Measurements from ENCODE around the gene FNDC3B.

The FNDC3B gene

DNA sequence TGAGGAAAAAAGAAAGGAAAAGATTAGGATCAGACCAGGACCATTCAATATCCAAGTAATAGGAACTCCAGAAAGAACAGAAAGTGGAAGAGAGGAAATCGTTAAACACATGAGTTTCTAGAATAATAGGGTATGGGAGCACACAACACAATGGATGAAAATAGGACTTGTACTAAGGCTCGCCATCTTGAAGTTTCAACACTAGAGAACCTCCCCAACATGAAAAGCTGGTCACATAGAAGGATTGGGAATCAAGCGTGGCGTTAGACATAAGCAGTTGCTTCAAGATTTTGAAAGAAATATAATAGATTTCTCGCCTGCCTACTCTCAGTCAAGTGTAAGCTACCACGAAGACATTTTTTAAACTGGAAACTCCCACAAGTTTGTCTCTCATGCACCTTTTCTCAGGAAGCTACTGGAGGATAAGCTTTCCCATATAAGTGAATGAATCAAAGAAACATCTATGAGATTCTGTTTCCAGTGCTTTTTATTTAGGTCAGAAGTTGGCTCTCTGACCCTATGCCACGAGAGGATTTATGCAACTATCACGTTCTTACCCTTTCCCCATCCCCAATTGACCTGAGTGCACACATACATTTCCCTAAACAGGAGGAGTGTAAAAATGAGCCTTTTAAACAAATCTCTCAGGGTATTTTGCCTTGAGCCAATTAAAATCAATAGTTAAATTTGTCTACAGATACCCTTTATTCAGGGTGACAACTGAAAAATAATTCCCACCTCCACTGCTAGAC is 363.7 kb downstream of the FNDC3B start:
- DNase-seq (ENCODE audit: low read depth), result no peak

DNA sequence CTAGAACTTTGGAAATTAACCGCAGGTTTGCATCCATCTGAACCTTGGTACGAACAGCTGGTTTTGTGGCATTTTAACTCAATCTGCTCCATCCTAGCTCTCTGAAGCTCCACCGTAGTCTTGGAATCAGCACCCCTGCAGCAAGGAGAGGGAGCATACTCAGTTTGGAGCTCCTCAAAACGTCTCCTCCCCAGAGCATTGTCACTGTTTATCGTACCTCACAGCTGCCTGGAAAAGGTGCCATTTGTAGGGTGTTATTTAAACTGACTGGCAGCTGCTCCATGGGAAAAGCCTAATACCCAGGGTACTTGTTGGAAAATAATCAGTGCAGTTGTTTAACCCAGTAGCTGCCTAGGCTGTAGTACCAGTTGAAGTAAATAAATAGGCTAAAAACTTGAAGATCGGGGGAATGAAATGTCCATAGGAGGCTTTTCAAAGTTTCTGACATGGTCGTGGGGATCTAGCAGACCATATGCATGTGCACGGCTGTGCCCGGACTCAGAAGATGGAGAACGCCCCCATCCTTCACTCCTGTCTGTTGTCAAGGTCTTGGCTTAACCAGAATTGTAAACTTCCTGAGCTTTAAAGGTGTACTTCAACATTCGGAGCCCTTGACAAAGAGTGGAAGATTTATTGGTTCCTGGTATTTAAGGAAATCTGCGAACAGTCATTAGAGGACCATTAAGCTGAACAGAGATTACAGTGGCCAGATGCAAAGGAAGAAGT is 365.0 kb downstream of the FNDC3B start:
- no peak for DNase-seq (ENCODE audit: low read depth)

DNA sequence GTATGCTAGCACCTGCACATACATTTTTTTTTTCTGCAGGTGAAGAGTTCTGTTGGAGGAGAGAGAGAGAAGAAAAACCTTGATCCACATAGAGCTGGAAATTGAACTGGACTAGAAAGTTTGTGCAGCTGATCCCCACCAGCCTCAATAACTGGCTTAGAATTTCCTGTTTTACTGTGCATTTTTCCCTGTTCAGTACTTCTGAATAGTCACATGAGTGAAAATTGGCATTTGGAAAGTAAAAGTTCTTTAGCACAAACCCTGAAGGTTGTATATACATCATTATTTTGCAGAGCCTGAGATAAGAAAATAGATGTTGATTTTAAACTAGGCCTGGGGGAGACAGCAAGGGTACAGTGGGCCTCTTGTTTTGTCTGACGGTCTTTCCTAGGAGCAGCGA is 366.5 kb downstream of the FNDC3B start:
- DNase-seq (ENCODE audit: low read depth), result no peak

DNA sequence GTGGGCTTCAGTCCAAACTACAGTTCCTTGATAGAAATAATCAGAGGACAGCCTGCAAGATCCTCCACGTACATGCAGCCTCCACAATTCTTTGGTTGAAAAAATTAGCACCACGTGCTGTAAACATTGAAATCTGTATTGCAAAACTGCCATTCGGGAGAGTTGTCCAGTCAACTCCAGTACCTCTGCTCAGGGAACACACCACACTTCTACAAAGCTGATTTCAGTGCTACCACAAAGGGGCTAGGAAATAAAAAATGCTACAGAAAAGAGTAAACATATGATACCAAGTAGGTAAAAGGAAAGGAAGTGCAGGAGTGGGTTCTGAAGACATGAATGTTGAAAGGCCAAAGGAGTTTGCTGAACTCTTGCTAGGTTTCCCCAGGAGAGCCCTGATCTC is 368.5 kb downstream of the FNDC3B start:
- DNase-seq (ENCODE audit: low read depth), result no peak

DNA sequence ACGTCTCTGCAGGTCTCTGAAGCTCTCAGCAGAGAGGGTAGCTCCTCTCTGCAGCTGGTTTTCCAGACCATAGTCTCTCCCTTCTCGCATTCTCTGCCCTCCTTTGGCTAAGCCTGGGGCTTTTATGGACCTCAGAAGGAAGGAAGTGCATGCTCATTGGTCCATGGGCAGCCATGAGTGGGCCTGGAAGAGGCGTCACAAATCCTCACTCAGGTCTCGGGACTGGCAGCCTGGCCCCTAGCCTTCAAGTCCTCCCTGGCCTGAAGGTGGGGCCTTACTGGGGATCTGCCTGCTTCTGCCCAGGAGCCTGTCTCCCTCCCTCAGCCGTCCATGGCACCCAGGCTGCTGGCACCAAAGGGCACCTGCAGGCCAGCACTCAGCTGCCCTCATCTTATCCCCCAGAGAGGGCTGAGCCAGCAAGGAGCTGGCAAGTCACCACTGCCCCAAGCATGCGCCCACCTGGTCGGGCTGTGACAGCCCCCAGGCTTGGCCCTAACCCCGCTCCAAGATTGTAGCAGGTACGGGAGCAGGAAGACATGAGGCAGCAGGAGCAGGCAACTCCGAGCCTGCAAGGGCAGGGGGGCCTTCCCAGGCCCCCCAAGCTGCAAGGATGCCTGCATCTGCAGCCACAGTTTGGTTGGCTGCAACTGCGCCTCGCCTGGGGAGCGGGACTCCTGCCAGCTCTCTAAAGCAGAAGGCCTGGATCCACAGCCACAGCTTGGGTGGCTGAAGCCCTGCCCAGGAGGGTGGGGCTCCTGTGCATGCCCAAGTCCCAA is 371.5 kb downstream of the FNDC3B start:
- no peak for DNase-seq (ENCODE audit: low read depth)

DNA sequence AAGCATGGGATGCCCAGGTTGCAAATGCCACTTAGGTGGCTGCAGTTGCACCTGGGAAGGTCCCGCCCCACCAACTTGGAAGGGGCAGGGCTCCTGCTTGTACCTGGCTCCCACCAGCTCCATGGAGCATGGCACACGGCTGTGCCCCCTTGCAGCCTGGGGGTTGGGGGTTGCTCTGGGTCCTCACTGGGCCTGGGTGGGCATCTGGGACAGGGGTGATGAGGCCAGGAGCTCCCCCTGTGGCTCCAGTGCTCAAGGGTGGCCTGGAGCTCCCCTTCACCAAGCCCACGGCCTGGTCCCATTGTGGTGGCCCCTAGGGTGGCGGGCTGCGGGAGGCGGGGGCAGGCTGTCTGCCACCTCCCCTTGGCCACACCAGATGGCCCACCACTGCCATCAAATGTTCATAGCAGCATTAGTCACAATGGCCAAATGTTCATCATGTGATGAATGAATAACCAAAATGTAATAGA is 372.1 kb downstream of the FNDC3B start:
- no peak for DNase-seq (ENCODE audit: low read depth)

DNA sequence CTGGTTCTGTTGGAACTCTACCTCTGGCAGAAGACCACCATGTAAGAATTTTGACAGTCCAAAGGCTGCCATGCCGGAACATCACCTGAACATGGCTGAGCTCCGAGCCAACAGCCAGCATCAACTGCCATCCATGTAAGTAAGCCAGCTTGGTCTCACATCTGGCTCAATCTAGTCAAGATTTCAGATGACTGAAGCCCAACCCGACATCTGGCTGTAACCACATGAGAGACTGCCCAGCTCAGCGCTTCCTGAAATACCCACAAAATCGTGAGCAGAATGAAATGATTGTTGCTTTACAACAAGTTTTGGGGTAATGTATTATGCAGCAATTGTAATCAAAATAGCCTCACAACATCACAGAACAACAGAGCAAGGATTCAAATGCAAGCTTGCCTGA is 375.9 kb downstream of the FNDC3B start:
- DNase-seq (ENCODE audit: low read depth), result no peak

DNA sequence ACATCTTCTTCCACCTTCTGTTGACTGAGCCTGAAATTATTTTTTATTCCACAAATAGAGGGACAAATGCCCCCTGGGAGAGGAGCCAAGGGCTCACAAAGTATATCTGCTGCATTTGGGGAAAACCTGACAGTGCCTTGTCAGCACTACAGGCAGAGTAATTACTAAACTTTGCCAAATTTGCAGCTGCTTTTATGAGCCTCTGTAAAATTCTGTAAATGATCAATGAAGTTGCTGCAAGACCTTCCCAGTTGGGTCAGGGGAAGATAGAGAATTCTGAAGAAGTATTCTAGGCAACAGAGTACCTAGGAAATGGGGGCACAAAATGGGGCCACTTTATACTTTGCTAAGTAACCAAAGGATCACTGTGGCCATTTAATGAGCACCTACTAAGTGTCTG is 398.3 kb downstream of the FNDC3B start:
- DNase-seq (ENCODE audit: low read depth), result no peak

DNA sequence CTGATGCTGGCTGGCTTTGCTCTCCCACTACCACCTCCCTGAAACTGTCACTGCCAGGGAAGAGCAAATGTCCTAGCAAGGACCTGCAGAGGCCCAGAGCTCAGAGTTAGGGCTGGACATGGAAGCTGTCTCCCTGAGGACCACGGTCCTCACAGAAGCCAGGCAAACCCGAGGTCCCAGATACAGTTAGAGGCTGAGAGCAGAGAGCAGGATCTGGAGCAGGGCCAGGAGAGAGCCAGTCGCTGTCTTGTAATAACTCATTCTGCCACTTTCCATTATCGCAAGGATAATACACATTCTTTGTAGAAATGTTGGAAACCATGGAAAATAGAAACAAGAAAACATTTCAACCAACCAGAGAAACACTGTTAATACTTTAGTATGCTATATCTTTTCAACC is 398.8 kb downstream of the FNDC3B start:
- DNase-seq (ENCODE audit: low read depth), result no peak

DNA sequence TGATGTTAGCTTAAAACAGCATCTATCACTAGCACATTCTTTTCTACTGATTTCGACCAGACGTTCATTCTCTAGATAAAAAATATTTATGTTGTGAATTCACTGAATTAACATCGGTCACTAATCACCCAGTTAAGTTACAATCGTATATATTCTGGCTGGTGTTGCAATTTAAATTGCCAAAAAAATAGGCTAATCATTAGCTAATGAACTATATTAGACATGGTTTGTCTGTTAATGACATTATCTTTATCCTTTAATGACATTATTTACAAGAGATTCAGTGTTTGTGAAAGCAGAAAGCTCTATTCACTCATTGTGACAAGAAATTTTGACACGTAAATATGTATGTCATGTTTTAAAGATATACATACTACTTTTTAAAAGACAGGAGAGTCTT is 402.2 kb downstream of the FNDC3B start:
- DNase-seq (ENCODE audit: low read depth), result no peak

DNA sequence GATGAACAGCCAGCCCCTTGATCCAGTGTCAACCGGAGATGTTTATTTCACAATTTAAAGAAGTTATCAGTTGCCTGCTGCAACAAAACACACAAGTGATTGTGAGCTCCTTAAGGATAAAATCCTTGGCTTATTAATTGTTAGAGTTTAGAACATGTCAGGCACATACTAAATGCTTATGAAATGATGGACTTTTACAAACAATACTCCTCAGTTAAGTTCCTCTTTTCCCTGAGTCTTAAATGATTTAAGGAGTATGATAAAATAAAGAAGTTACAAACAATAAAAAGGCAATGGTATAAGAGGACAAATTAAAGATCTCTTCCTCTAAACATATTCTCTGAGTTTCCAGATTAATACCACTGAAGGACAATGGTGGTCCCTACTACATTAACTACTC is 403.2 kb downstream of the FNDC3B start:
- no peak for DNase-seq (ENCODE audit: low read depth)

DNA sequence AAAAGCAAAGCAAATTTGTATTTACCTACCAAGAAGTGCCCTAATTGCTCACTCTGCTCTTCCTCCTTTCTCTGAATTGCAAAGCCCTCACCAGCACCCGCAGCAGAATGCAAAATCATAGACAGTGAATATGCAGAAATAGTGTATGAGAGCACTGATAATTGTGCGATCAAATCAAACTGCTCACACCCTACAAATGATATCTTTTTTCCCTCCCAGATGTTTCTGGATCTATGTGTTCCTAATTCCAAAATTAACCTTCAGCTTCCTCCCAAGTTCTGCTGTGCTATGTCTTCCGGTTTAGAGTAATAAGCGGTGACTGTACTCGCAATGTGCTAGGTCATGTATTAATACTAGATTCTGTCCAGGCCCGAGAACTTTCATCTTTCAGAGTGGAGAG is 405.4 kb downstream of the FNDC3B start:
- DNase-seq (ENCODE audit: low read depth), result no peak

DNA sequence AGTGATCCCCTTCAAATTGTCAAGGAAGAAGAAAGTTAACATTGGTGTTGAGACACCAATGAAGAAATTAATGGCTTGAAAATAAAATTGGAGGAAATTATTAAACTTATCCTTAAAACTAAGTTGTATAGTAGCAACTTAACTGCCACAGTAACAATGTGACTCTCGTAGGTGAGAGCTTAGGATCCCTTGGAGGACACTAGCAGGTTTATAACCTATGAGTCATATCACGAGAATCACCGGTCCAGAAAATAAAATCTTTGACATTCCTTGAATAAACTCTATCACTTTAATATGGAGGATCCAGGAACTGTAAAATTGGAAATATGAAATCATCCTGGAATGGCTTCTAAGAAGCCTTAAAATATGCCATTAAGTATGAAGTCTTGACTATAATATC is 406.8 kb downstream of the FNDC3B start:
- DNase-seq (ENCODE audit: low read depth), result no peak

DNA sequence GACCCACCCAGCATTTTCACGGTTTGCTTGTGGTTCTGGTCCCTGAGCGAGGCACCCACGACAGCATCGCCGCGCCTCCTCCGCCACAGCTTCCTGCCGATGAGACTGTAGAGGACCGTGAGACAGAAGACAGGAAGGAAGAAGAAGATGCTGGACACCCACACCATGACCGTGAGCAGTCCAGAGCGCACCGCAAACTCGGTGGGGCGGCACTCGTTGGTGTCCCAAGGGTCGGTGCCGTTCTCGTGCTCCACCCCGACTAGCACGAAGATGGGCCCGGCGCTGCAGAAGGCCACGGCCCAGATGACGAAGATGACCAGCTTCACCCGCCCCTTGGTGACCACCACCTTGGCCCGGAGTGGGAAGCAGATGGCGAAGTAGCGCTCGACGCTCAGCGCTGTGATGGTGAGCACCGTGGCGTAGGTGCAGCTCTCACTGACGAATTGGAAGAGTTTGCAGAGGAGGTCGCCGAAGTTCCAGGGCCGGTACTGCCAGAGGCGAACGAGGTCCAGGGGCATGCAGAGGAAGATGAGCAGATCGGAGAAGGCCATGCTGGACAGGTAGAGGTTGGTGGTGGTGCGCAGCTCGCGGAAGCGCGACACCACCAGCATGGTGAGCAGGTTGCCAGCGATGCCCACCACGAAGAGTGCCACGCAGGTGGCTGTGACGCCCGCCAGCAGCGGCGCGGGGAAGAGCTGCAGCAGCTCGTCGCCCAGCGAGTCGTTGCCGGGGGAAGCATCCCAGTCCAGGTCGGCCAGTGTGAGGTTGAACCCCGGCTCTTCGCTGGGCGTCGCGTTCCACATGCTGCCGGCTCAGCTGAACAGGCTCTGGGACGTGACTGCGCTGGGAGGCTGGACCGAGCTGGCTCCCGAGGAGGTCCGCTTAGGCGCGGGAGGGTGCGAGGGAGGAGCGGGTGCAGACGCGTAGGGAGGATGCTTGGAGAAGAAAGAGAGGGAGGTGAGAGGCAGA is 408.5 kb downstream of the FNDC3B start, which contains the start of gene GHSR:
Gene GHSR (minus strand): TSS at position 846 of the 969 bp plus-strand sequence. CDS start 43 bp downstream, at position 803.
- DNase-seq (ENCODE audit: low read depth), result no peak

DNA sequence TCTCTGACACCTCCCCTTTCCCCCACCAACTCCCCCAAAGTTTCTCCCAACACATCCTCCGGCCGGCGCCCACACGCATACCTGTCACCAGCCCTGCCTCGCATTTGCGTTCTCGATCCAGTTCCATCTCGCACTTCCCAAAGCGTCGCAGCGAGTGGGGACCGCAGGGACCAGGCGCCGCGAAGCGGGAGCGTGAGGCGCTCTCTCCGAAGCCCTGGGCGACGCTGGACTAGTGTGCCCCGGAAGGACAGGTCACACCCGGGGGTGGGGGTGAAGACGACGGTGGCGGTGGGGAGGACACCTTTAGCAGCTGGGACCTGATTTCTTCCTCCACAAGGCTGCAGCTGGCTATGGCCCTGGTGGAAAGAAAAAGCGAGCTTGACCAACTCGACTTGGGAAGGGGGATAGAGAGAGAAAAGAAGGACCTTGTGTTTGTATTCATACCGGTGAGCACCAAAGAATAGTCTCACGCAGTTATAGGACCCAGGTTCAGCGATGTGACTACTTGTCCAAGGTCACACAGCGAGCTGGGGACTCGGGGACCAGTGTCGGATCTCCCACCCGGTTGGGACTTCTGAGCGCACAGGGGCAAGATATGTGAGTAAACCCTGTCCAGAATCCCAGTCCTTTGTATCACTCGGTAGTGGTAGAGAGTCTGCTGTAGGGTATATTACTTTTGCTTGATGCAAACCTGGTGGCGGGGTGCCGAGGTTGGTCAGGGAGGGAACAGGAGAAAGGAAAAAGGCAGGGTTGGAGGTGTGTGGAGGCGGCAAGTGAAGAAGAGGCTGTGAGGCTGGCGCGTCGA is 409.5 kb downstream of the FNDC3B start:
- no peak for DNase-seq (ENCODE audit: low read depth)

DNA sequence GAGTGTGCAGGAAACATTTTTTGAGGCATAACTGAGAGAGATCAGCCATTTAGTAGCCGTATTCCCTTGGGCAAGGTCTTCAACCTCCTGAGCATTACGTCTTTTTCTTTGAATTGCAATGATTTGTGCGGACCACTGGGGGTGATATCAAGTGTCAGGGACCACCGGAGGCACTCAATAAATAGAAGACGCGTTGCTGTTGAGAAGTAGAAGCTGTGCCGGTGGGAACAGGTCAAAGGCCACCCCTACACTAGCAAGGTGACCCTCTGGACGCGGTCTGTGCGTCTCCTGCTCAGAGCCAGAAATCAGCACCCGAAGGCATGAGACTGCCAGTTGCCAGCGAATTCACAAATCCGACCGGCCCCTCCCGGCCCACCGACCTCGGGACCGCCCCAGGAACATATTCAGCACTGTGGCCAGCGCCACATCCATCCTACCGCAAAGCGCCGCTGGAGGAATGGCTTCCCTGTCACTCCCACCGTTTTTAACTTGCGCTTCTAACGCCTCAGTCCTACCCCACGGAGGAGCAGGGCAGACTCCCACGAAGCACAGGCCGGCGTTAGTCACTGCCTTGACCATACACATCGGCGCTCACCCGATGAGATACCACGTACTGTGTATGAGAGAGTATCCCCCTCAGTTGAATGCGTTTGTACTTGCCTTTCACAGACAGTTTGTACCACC is 410.2 kb downstream of the FNDC3B start:
- no peak for DNase-seq (ENCODE audit: low read depth)

All from activated T-helper 9 cell treated with anti-CD3 and anti-CD28 coated beads, Interleukin-2, amount 50 U/mL, for 16 hours (primary cell).